HCT116 (cell line): Measurements from ENCODE around the gene KIRREL3.

Experiments used
- CEBPB ChIP-seq: IDR thresholded peaks from 2 replicates; pipeline ENCODE4 v1.6.1; 2012; ENCODE audit warnings: low read depth
- CTCF ChIP-seq, 3 experiments: fragments of 200-600 bp in 1 of 3; sonication (generic) in 1 of 3; IDR thresholded peaks in 2 of 3; conservative IDR thresholded peaks in 1 of 3; 2 replicates each; pipeline ENCODE4 v1.5.1; 2012 to 2017; ENCODE audit warnings: low read depth in 2 of 3, low read length in 2 of 3, antibody characterized with exemption in 1 of 3, borderline replicate concordance in 1 of 3, control low read depth in 1 of 3, mild to moderate bottlenecking in 1 of 3, mixed read lengths in 1 of 3, mixed run types in 1 of 3, moderate library complexity in 1 of 3; ENCODE audit not compliant: insufficient read depth in 1 of 3
- MAX ChIP-seq: IDR thresholded peaks from 2 replicates; pipeline ENCODE4 v1.6.1; 2012
- POLR2A ChIP-seq: IDR thresholded peaks from 2 replicates; pipeline ENCODE4 v1.7.0; 2011; ENCODE audit warnings: borderline replicate concordance; ENCODE audit not compliant: insufficient read depth, insufficient read length; ENCODE audit errors: extremely low read depth
- REST ChIP-seq: IDR thresholded peaks from 2 replicates; pipeline ENCODE4 v1.6.1; 2012; ENCODE audit warnings: low read depth

- no peak for TF ChIP-seq CTCF (IDR thresholded peaks at IDR 0.05 in 2 of 3, conservative IDR thresholded peaks at IDR 0.05 in 1 of 3; ENCODE audit: borderline replicate concordance in 1 of 3, insufficient read depth in 1 of 3, low read depth in 2 of 3, low read length in 2 of 3)
- no peak for TF ChIP-seq CEBPB
- TF ChIP-seq REST: no peak
- TF ChIP-seq MAX: no peak
- TF ChIP-seq POLR2A: no peak
Measured at GRCh38 chr11:126404367-126404766, 596.2 kb downstream of the KIRREL3 start.
